ENCODE measurements around the gene DENND1A. TPM values are rescaled to one million over a fixed set of nuclear protein-coding genes. Genes with fewer than 3 reads are reported as not detected.

DENND1A gene
- total RNA-seq, 1 experiment from 2014 or later: 19.7 TPM

DNA sequence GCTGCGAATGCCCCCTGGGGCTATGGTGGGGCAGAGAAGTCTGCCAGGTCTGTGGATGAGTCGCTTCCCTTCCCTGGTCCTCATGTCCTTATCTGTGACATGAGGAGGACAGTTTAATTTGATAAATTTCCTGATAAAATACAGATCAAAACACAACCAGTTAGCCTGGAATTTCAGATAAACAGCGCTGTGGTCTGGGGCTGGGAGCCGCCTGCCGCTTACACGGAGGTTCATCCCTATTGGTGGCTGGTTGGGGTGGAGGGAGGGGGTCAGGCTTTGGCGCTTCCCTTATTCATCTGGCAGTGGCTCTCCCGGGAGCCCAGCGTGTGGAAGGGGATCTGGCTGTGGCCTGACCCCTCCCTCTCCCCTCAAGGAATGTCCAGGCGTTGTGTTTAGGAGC, 556.0 kb downstream of the DENND1A start:
- H3K4me3 ChIP-seq (ENCODE audit: low read depth in 2 of 2, low read length in 2 of 2): no peak overlapping the region
- BruUV-seq (replicated peaks): no TSS peak
- ChIA-PET CTCF (no interaction called here), POLR2A (no interaction called here)
- H3K36me3 ChIP-seq (ENCODE audit: control insufficient read depth, insufficient read depth, low read length): no peaks in the 10 kb centered on the region
- no peaks in the 10 kb centered on the region for H3K27me3 ChIP-seq (ENCODE audit: control insufficient read depth, insufficient read depth, low read length)
- H3K4me1 ChIP-seq (ENCODE audit: control insufficient read depth, insufficient read depth, low read length): no peaks in the 10 kb centered on the region; the same call in 1 of the 2 replicates
- ATAC-seq (no peak), DNase-seq (ENCODE audit: low read depth, low spot score) (no peak)
- no peaks in the 10 kb centered on the region for H3K9me3 ChIP-seq (ENCODE audit: control insufficient read depth, insufficient read depth, low read depth, low read length)
- intact Hi-C loops (cut with micrococcal nuclease; ENCODE audit: unreplicated experiment): no loop called here
- TF ChIP-seq, protein P1, sequence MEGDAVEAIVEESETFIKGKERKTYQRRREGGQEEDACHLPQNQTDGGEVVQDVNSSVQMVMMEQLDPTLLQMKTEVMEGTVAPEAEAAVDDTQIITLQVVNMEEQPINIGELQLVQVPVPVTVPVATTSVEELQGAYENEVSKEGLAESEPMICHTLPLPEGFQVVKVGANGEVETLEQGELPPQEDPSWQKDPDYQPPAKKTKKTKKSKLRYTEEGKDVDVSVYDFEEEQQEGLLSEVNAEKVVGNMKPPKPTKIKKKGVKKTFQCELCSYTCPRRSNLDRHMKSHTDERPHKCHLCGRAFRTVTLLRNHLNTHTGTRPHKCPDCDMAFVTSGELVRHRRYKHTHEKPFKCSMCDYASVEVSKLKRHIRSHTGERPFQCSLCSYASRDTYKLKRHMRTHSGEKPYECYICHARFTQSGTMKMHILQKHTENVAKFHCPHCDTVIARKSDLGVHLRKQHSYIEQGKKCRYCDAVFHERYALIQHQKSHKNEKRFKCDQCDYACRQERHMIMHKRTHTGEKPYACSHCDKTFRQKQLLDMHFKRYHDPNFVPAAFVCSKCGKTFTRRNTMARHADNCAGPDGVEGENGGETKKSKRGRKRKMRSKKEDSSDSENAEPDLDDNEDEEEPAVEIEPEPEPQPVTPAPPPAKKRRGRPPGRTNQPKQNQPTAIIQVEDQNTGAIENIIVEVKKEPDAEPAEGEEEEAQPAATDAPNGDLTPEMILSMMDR (IDR thresholded peaks at IDR 0.05): no peak
- TF ChIP-seq POLR2AphosphoS5 (IDR thresholded peaks at IDR 0.05; ENCODE audit: low read depth, low read length) (no peak), SIN3A (IDR thresholded peaks at IDR 0.05; ENCODE audit: borderline replicate concordance, insufficient read depth, low read depth, low read length) (no peak), TCF7L2 (IDR thresholded peaks at IDR 0.05; ENCODE audit: low read depth, low read length) (no peak), REST (IDR thresholded peaks at IDR 0.05; ENCODE audit: insufficient read depth in 1 of 2, low read depth in 2 of 2, low read length in 1 of 2) (no peak)
- no peak overlapping the region for H3K27ac ChIP-seq (ENCODE audit: low read length)
- in situ Hi-C loops (cut with HindIII; ENCODE audit: low pct_unique_long_range_greater_than_20kb, low sequenced_read_pairs): no loop called here

GRCh38 chr9:123373447-123373923, 556.4 kb downstream of the DENND1A start:
- no peak for ATAC-seq
- TF ChIP-seq TCF7L2 (IDR thresholded peaks at IDR 0.05; ENCODE audit: low read depth, low read length) (no peak), SIN3A (IDR thresholded peaks at IDR 0.05; ENCODE audit: borderline replicate concordance, insufficient read depth, low read depth, low read length) (no peak)
- TF ChIP-seq, protein P1 (IDR thresholded peaks at IDR 0.05): no peak
- Histone ChIP-seq H3K4me1 (ENCODE audit: control insufficient read depth, insufficient read depth, low read length) (no peaks in the 10 kb centered on the region; the same call in 1 of the 2 replicates), H3K27ac (ENCODE audit: low read length) (no peak overlapping the region), H3K4me3 (ENCODE audit: low read depth in 2 of 2, low read length in 2 of 2) (no peak overlapping the region), H3K9me3 (ENCODE audit: control insufficient read depth, insufficient read depth, low read depth, low read length) (no peaks in the 10 kb centered on the region), H3K36me3 (ENCODE audit: control insufficient read depth, insufficient read depth, low read length) (no peaks in the 10 kb centered on the region), H3K27me3 (ENCODE audit: control insufficient read depth, insufficient read depth, low read length) (no peaks in the 10 kb centered on the region)
- no peak for DNase-seq (ENCODE audit: low read depth, low spot score)
- BruUV-seq (replicated peaks): no TSS peak
- ChIA-PET CTCF (no interaction called here), POLR2A (no interaction called here)
- in situ Hi-C loops (cut with HindIII; ENCODE audit: low pct_unique_long_range_greater_than_20kb, low sequenced_read_pairs): no loop called here
- intact Hi-C loops (cut with micrococcal nuclease; ENCODE audit: unreplicated experiment): no loop called here
